Gastrocnemius medialis (tissue), 4 donors: ENCODE results near the gene LMTK2. TPM values are rescaled to one million over a fixed set of nuclear protein-coding genes. Genes with fewer than 3 reads are reported as not detected.

Experiments used
- ATAC-seq, 2 donors: fragments of 150-250 bp; one replicate each; pipeline ENCODE4 v1.9.1; 2016
- DNase-seq, 2 donors: peaks; one replicate each; pipeline ENCODE4 v3.0.0-alpha.2; 2019
- H3K27ac ChIP-seq, 4 donors: fragments of 200-600 bp; sonication (generic); 1 replicate in 1 of 4; 2 replicates in 3 of 4; pipeline ENCODE4 v1.5.1; 2016 to 2018; ENCODE audit warnings: mild to moderate bottlenecking in 2 of 4, moderate library complexity in 1 of 4
- H3K27me3 ChIP-seq, 3 donors: fragments of 200-600 bp; sonication (generic) in 2 of 3; 1 replicate in 1 of 3; 2 replicates in 2 of 3; pipeline versions ENCODE4 v1.5.1 to v1.6.0; 2016 to 2019; ENCODE audit warnings: mild to moderate bottlenecking in 1 of 3, moderate library complexity in 1 of 3
- H3K36me3 ChIP-seq, 2 donors: fragments of 200-600 bp; sonication (generic) in 1 of 2; one replicate each; pipeline ENCODE4 v1.5.1; 2017 to 2018
- H3K4me1 ChIP-seq, 2 donors: fragments of 200-600 bp; sonication (generic) in 1 of 2; one replicate each; pipeline ENCODE4 v1.5.1; 2016 to 2017; ENCODE audit warnings: mild to moderate bottlenecking in 2 of 2
- H3K4me3 ChIP-seq, 4 donors: fragments of 200-600 bp; sonication (generic) in 3 of 4; 1 replicate in 1 of 4; 2 replicates in 3 of 4; pipeline ENCODE4 v1.5.1; 2016 to 2019; ENCODE audit warnings: mild to moderate bottlenecking in 2 of 4
- H3K9me3 ChIP-seq, 3 donors: fragments of 200-600 bp; sonication (generic) in 2 of 3; 1 replicate in 1 of 3; 2 replicates in 2 of 3; pipeline ENCODE4 v1.5.1; 2016 to 2019
- POLR2A ChIP-seq, 2 donors: fragments of 450-650 bp; IDR thresholded peaks; one replicate each; pipeline ENCODE4 v1.6.1; 2017; ENCODE audit warnings: antibody characterized with exemption in 2 of 2, mild to moderate bottlenecking in 2 of 2, moderate library complexity in 2 of 2
- in situ Hi-C, 4 donors: fragments of 200-750 bp; cut with MboI; loops; one replicate each; pipeline versions ENCODE4 v1.15.0 to v1.8.0; 2017; ENCODE audit warnings: low sequenced_read_pairs in 4 of 4
- intact Hi-C: fragments of 100-400 bp; cut with DNase I; formaldehyde crosslinking; loops from one replicate; pipeline ENCODE4 v1.15.1; 2023; ENCODE audit warnings: low total_unique reads
- total RNA-seq, 4 donors: library from RNA; depleted of rRNA; stranded (reverse); fragments of >200 nt; gene quantifications; one replicate each; pipeline versions ENCODE4 v1.1.0 to v1.2.3, GENCODE V29; 2016
- TF ChIP-seq, protein P1 (sequence below), 5 experiments: fragments of 450-650 bp in 3 of 5; fragments of 200-600 bp in 2 of 5; sonication (generic) in 2 of 5; IDR thresholded peaks in 4 of 5; conservative IDR thresholded peaks in 1 of 5; 1 replicate in 4 of 5; 2 replicates in 1 of 5; pipeline ENCODE4 v1.5.1; 2016 to 2019; ENCODE audit warnings: antibody characterized with exemption in 5 of 5, mild to moderate bottlenecking in 3 of 5, moderate library complexity in 3 of 5

LMTK2 gene
- total RNA-seq, 4 donors from 2014 or later: 10.8 to 44.2 (median 17.7) TPM

DNA sequence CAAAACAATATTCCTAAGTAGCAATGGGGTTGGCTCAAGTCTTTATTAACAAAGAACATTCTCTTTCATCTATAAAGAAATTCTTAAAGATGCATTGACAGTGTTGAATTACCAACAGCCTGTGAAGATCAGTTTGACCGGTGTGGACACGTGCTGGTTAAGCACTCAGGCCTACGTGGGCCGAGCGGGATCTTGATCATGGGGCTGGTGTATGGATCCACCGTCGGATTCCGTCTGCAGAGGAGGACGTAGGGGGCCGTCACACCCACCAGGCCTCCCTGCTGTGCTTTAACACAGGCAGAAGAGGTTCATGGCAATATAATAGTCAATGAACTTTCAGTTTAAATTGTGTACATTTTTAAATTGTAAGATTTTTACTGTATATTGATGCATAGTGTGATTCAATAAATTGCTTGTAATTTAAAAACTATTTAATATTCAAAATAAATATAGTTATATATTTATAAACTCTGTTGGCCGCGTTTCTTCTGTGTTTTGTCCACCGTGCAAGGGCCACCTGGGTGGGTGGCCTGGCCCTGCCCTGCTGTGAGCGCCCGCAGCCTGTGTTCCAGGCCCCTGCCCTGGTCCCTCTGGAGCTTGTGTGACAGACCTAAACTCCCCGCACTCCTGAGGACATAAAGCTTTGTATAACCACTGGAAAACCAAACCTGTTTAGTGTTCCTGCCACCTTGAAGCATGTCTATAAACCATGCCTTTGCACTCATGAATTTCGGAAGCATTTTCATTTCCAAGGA is 102.7 kb downstream of the LMTK2 start:
- in situ Hi-C loops: no loop called here
- no peak for ATAC-seq
- H3K27ac ChIP-seq: no peak overlapping the region
- DNase-seq: peak in 1 of 2 donors; percentile 6
- H3K27me3 ChIP-seq: peaks cover 6 to 13% (median 11%) of the 10 kb centered on the region in 3 donors
- peaks cover 2 to 29% of the 10 kb centered on the region in 2 donors for H3K36me3 ChIP-seq
- no peak overlapping the region for H3K4me3 ChIP-seq
- H3K9me3 ChIP-seq: no peaks in the 10 kb centered on the region
- intact Hi-C loops: no loop called here
- H3K4me1 ChIP-seq: peaks cover 0 to 4% of the 10 kb centered on the region in 2 donors
- TF ChIP-seq, protein P1, sequence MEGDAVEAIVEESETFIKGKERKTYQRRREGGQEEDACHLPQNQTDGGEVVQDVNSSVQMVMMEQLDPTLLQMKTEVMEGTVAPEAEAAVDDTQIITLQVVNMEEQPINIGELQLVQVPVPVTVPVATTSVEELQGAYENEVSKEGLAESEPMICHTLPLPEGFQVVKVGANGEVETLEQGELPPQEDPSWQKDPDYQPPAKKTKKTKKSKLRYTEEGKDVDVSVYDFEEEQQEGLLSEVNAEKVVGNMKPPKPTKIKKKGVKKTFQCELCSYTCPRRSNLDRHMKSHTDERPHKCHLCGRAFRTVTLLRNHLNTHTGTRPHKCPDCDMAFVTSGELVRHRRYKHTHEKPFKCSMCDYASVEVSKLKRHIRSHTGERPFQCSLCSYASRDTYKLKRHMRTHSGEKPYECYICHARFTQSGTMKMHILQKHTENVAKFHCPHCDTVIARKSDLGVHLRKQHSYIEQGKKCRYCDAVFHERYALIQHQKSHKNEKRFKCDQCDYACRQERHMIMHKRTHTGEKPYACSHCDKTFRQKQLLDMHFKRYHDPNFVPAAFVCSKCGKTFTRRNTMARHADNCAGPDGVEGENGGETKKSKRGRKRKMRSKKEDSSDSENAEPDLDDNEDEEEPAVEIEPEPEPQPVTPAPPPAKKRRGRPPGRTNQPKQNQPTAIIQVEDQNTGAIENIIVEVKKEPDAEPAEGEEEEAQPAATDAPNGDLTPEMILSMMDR (IDR thresholded peaks at IDR 0.05 in 4 of 5, conservative IDR thresholded peaks at IDR 0.05 in 1 of 5): no peak
- TF ChIP-seq POLR2A (IDR thresholded peaks at IDR 0.05): no peak

DNA sequence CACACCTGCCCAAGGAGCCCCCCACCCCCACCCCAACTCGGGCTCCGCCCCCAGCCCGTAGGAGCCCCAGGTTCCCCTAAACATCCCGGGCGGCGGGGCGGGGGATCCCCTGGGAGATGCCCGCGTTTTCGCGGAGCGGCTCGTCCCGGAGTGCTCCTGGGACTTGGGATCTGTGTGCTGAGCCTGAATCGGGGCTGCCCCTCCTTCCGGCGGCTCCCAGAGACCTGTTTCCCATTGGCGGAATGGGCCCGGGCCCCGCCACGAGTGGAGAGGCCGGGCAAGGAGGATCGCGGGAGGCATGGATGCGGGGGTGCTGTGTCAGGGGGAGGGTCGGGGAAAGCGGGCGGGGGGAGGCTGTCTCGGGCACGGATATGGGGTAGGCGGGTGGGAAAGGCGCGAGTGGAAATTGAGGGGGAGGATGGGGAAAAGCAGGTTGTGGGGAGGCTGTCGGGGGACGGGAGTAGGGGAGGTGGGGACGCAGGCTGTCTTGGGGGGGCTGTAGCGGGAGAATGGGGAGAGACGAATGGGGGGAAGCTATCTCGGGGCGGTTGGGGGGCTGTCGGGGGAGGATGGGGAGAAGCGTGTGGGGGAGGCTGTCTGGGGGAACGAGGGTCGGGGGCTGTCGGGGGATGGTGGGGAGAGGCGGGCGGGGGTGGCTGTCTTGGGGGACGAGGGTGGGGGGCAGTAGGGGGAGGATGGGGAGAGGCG is 104.0 kb downstream of the LMTK2 start:
- ATAC-seq (no peak), DNase-seq (peak in 1 of 2 donors; percentile 7)
- Histone ChIP-seq H3K4me3 (peak overlapping the region in 3 of 4 donors; percentile 35 to 46 (median 36)), H3K36me3 (peaks cover 0 to 18% of the 10 kb centered on the region in 2 donors), H3K9me3 (no peaks in the 10 kb centered on the region), H3K27ac (no peak overlapping the region), H3K27me3 (peaks cover 6 to 13% (median 11%) of the 10 kb centered on the region in 3 donors), H3K4me1 (peaks cover 0 to 4% of the 10 kb centered on the region in 2 donors)
- intact Hi-C loops (no loop called here), in situ Hi-C loops (no loop called here)
- TF ChIP-seq POLR2A (IDR thresholded peaks at IDR 0.05): no peak
- TF ChIP-seq, protein P1 (IDR thresholded peaks at IDR 0.05 in 4 of 5, conservative IDR thresholded peaks at IDR 0.05 in 1 of 5): no peak

GRCh38 chr7:98211221-98211675 is 104.6 kb downstream of the LMTK2 start, which contains the start of gene BHLHA15:
TSS of gene BHLHA15 (plus strand) at chr7:98211439. CDS start at chr7:98212310, 871 bp downstream.
- no peak for ATAC-seq
- peaks cover 0 to 12% of the 10 kb centered on the region in 2 donors for H3K36me3 ChIP-seq
- H3K9me3 ChIP-seq: no peaks in the 10 kb centered on the region
- peaks cover 6 to 13% (median 11%) of the 10 kb centered on the region in 3 donors for H3K27me3 ChIP-seq
- peak in 1 of 2 donors; percentile 13 for DNase-seq
- intact Hi-C loops (no loop called here), in situ Hi-C loops (no loop called here)
- peaks cover 0 to 4% of the 10 kb centered on the region in 2 donors for H3K4me1 ChIP-seq
- H3K27ac ChIP-seq: no peak within 1 kb of the TSS
- peak within 1 kb of the TSS; percentile 33 to 46 (median 36) for H3K4me3 ChIP-seq
- no peak for TF ChIP-seq POLR2A (IDR thresholded peaks at IDR 0.05)
- TF ChIP-seq, protein P1 (IDR thresholded peaks at IDR 0.05 in 4 of 5, conservative IDR thresholded peaks at IDR 0.05 in 1 of 5): no peak

GRCh38 chr7:98211676-98212531 is 105.2 kb downstream of the LMTK2 start:
- TF ChIP-seq POLR2A (IDR thresholded peaks at IDR 0.05): no peak
- TF ChIP-seq, protein P1 (IDR thresholded peaks at IDR 0.05 in 4 of 5, conservative IDR thresholded peaks at IDR 0.05 in 1 of 5): no peak
- H3K36me3 ChIP-seq: peaks cover 0 to 6% of the 10 kb centered on the region in 2 donors
- H3K27me3 ChIP-seq: peaks cover 6 to 13% (median 11%) of the 10 kb centered on the region in 3 donors
- DNase-seq: peak in 1 of 2 donors; percentile 23
- no peak for ATAC-seq
- H3K4me1 ChIP-seq: peaks cover 0 to 4% of the 10 kb centered on the region in 2 donors
- H3K4me3 ChIP-seq: peak overlapping the region in 2 of 4 donors; percentile 33 to 36
- intact Hi-C loops (no loop called here), in situ Hi-C loops (no loop called here)
- H3K9me3 ChIP-seq: no peaks in the 10 kb centered on the region
- H3K27ac ChIP-seq: no peak overlapping the region
